22Rv1 (cell line): Measurements from ENCODE around the gene MORN1.

ENCODE experiments used
- CTCF ChIP-seq: fragments of 450-650 bp; IDR thresholded peaks from 2 replicates; pipeline ENCODE4 v1.5.1; 2017; ENCODE audit warnings: mild to moderate bottlenecking
- ZFX ChIP-seq: fragments of 450-650 bp; IDR thresholded peaks from 2 replicates; pipeline ENCODE4 v1.6.1; 2017; ENCODE audit warnings: antibody characterized with exemption, borderline replicate concordance

DNA sequence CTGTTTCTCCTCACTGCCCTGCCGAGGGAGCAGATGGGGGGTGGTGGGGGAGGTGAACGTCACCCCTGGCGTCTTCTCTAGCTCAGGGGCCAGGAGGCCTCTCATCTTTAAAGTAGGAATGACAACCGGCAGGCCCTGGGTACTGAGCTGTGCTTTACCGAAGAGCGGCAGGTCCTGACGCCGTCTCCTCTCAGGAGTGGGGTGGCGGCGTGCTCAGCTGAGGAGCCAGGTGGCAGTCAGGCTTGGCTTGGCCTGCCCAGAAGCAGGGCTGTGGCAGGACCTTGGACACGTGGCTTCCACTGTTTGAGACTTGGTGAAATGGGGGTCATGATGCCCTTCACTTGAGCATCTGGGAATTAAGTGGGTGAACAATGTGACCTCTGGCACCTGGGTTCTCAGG lies 3.4 kb upstream of the MORN1 start:
- no peak for TF ChIP-seq CTCF
- no peak for TF ChIP-seq ZFX
